ENCODE results near the gene PIK3IP1. TPM values are rescaled to one million over a fixed set of nuclear protein-coding genes. Genes with fewer than 3 reads are reported as not detected.

Gene PIK3IP1
- total and polyA plus RNA-seq, 10 of the 15 experiments (the other 5 are each of a cell fraction or from before 2014, with no cell fraction given), result 0.77 to 6.5 (median 3.0) TPM

- TF ChIP-seq SUZ12 (IDR thresholded peaks at IDR 0.05; ENCODE audit: unreplicated experiment) (no peak), CREB1 (IDR thresholded peaks at IDR 0.05; ENCODE audit: low read depth) (no peak), ZNF622 (IDR thresholded peaks at IDR 0.05) (no peak), SIN3A (IDR thresholded peaks at IDR 0.05; ENCODE audit: low read depth, low read length) (0 out of 2 replicates have a peak, but pooled peaks have one; percentile 28), CBX3 (IDR thresholded peaks at IDR 0.05; ENCODE audit: borderline replicate concordance, low read depth) (no peak), EED (IDR thresholded peaks at IDR 0.05; ENCODE audit: low read depth) (0 out of 2 replicates have a peak, but pooled peaks have one; percentile 17), IRF4 (IDR thresholded peaks at IDR 0.05; ENCODE audit: low read depth, low read length) (0 out of 2 replicates have a peak, but pooled peaks have one; percentile 22), MTA2 (IDR thresholded peaks at IDR 0.05; ENCODE audit: low read depth) (no peak), SKIL (IDR thresholded peaks at IDR 0.05; ENCODE audit: low read depth, poor library complexity, severe bottlenecking) (no peak), ZZZ3 (IDR thresholded peaks at IDR 0.05; ENCODE audit: control insufficient read depth, insufficient read length, low read depth) (no peak), SIX5 (IDR thresholded peaks at IDR 0.05; ENCODE audit: low read depth, low read length, severe bottlenecking) (no peak), ZNF24 (IDR thresholded peaks at IDR 0.05) (no peak), IKZF2 (IDR thresholded peaks at IDR 0.05) (peak; percentile 36 to 50; a peak in 1 of 4 replicates), HDGF (IDR thresholded peaks at IDR 0.05) (no peak), BMI1 (IDR thresholded peaks at IDR 0.05; ENCODE audit: borderline replicate concordance) (no peak), RB1 (IDR thresholded peaks at IDR 0.05; ENCODE audit: borderline replicate concordance) (no peak; the same call in 1 of the 2 replicates), BCL11A (IDR thresholded peaks at IDR 0.05; ENCODE audit: low read depth, low read length) (no peak), ASH2L (IDR thresholded peaks at IDR 0.05; ENCODE audit: borderline replicate concordance, low read depth) (no peak), BHLHE40 (IDR thresholded peaks at IDR 0.05; ENCODE audit: borderline replicate concordance in 1 of 2, low read depth in 2 of 2, low read length in 1 of 2) (peak; percentile 69; a peak in 2 of 4 replicates), CBX5 (IDR thresholded peaks at IDR 0.05; ENCODE audit: low read depth) (0 out of 2 replicates have a peak, but pooled peaks have one; percentile 44), ZNF592 (IDR thresholded peaks at IDR 0.05) (no peak)
Measured at GRCh38 chr22:31292236-31292989, at the start of gene PIK3IP1 (continued).

All from GM12878 (cell line).